NT2/D1 (cell line): ENCODE data around the gene EPB41L4B.

Source experiments
- YY1 ChIP-seq: IDR thresholded peaks from 2 replicates; pipeline ENCODE4 v1.6.1; 2011; ENCODE audit not compliant: insufficient read length, insufficient read depth
- ZNF274 ChIP-seq: IDR thresholded peaks from 2 replicates; pipeline ENCODE4 v1.6.1; 2011; ENCODE audit warnings: mild to moderate bottlenecking, low read depth, low read length

- no peak for TF ChIP-seq YY1
- TF ChIP-seq ZNF274: no peak
Measured at GRCh38 chr9:109295221-109296130, 25.4 kb downstream of the EPB41L4B start.
